HG02852 (cell line): ENCODE measurements around the gene TFDP1.

Experiments used
- ATAC-seq: cut with Tn5 transposase; IDR thresholded peaks from one replicate; pipeline ENCODE4 v1.9.1; 2021; ENCODE audit warnings: mild to moderate bottlenecking, moderate library complexity; ENCODE audit not compliant: unreplicated experiment

Gene TFDP1

GRCh38 chr13:113584205-113584869 lies at the start of gene TFDP1:
Gene TFDP1 (plus strand): TSS chr13:113584753. CDS start chr13:113585838, 1,085 bp downstream.
- peak; percentile 86 for ATAC-seq

DNA sequence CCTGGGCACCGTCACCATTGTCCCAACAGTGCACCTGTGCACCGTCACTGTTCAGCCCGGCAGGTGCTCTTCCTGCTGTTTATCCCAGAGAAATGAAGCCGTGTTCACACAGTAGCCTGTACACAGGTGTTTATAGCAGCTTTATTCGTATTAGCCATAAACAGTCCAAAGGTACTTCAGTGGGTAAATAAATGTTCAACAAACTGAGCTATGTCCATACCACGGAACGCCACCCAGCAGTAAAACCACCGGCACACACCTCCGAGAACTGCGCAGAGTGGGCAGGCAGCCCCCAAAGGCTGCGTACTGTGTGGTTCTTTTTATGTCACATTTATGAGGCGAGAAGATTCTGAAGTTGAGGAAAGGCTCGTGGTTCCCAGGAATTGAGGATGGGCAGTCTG lies 49.2 kb upstream of the TFDP1 start:
- ATAC-seq = no peak

DNA sequence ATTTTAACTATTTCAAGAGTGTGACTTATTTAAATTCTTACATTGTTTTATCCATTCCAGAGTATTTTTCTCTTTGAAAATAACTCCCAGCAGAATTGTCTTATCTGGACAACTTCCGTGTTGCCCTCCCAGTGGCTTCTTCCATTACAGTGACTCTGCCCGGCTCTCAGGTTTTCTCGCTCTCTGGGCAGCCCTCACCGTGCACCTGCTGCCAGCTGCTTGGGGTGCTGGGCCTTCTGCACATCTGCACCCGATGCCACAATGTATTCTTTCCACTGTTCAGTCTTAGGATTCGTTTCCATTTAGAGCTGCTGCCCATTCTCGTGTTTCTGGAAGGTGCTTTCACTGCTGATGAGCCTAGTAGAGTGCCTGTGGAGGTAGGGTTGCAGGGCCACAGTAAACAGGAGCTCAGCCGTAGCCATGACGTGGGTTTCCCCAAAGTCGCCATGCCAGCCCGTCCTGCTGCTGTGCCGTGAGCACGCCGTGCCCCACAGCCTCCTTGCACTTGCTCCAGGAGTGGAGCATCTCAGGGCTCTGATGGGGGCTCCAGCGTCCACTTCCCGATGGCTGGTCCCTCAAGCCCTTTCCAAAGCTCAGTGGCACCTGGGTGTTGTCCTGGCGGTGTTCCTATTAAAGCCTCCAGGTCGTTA lies 48.0 kb upstream of the TFDP1 start:
- no peak for ATAC-seq

GRCh38 chr13:113537205-113537604 lies 47.3 kb upstream of the TFDP1 start:
- no peak for ATAC-seq

DNA sequence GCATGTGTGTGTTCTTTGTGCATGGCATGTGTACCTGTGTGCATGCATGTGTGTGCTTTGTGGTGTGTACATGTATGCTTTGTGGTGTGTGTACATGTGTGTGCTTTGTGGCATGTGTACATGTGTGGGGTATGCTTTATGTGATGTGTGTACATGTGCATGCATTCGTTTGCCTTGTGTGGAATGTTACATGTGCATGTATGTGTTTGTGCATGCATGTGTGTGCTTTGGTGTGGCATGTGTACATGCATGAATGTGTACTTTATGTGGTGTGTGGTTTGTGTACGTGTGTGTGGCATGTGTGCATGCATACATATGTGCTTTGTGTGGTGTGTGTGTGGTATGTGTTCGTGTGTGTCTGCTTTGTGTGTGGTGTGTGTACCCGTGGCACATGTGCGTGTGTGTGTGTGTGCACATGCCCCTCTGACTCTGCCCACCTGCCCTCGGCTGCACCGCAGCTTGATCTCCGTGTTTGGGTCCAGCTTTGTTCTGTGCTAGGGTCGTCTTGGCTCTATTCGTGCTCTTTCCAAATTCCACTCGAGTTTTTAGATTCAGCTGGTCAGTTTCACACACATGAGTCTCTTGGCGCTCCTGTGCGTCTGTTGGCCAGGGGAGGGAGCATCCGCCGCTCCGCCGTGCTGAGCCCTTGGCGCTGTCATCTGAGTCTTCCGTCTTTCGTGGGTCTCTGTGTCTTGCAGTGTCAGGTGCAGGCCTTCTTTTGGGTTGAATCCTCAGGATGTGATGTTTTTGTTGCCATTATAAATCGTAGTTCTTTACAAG lies 46.5 kb upstream of the TFDP1 start:
- no peak for ATAC-seq

- no peak for ATAC-seq
These were observed 45.9 kb upstream of the TFDP1 start for GRCh38 chr13:113538689-113539058.

DNA sequence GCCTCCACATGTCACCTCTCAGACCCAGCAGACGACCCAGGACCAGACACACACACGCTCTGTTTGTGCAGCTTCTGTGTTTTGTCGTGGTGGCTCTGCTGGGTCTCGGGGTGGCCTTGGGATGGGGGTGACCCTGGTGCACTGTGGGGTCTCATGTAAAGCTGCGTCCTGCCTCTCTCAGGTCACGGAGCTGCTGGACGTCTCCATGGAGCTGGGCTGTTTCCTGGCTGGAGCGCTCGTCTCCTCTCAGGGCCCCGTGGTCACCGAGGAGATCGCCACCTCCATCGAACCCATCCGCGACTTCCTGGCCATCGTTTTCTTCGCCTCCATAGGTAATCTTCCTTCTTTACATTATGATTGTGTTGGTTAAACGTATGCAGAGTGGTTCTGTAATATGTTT lies 45.4 kb upstream of the TFDP1 start:
- no peak for ATAC-seq

DNA sequence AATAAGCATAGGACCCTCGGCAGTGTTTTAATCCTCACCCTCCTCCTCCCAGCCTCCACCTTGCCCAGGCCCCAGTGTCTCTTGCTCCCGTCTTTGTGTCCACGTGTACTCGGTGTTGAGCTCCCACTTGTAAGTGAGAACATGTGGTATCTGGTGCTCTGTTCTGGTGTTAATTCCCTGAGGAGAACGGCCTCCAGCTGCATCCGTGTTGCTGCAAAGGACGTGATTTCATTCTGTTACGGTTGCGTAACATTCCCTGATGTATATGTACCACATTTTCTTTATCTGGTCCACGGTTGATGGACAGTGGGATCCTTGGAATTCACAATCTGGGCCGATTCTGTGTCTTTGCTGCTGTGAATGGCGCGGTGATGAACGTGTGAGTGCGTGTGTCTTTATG lies 44.7 kb upstream of the TFDP1 start:
- ATAC-seq = no peak

GRCh38 chr13:113540523-113540922 lies 44.0 kb upstream of the TFDP1 start:
- ATAC-seq = no peak

- no peak for ATAC-seq
These were observed 41.7 kb upstream of the TFDP1 start for GRCh38 chr13:113542751-113543424.

- ATAC-seq = no peak
These were observed 40.3 kb upstream of the TFDP1 start for GRCh38 chr13:113544071-113544891.

DNA sequence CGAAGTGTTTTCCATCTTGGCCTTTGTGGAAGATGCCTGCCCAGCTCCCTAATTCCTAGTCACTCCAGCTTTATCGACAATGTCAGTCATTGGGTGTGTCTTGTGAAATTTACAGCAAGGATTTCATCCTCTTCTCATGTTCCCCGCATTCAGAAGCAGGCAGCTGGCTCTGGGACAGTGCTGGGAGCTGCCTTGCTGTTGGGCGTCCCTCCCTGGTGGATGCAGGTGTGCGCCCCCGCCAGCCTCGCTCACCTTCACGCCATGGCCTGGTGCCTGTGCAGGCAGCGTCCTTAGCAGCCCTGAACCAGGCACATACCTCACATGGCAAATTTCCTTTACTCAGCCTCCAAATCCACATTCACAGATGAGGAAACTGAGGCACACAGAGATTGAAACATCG lies 39.7 kb upstream of the TFDP1 start:
- ATAC-seq = no peak

DNA sequence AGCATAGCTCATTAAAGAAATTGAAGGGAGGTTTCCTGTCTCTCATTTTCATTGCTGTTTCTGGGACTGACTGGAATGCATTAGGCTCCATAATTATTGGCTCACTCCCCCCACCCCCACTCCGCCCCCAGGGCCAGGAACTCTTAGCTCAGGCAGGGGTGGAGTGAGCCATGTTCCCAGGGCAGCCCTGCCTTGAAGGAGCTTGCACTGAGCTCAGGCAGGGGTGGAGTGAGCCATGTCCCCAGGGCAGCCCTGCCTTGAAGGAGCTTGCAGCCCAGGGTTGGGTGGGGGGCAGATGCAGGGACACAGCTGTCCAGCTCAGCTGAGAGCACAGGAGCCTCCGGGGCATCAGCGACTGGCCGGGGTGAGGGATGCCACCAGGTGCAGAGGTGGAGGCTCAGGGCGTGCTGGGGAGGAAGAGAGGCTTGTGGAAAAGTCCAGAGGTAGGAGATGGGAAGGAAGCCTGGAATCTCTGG lies 39.1 kb upstream of the TFDP1 start:
- ATAC-seq = no peak

DNA sequence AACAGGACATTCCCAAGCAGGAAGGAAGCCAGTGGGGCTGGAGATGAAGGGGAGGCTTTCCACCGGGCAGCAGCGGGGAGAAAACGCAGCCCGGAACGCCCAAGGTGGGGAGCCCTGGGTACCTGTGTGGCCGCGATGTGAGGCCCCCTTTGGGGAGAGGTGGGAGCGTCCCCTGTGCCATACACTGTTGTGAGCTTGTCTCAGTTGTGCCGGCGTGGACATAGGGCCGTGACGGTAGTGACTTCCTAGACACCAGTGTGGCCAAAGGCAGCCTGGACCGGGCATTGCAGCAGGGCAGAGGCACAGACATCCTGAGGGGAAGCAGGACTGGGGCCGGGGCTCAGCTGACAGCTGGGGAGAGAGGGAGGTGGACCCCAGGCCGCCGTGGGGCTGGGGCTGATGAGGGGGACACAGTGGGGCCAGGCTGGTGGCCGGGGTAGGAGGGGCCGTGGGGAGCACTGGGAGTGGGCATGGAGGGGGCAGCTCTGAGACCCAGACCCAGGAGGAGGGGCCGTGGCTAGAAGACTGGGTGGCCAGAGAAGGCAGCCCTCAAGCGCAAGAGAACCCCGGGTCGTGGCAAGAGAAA lies 38.5 kb upstream of the TFDP1 start:
- ATAC-seq = no peak

GRCh38 chr13:113546571-113547237 lies 37.8 kb upstream of the TFDP1 start:
- no peak for ATAC-seq

GRCh38 chr13:113547238-113547971 lies 37.1 kb upstream of the TFDP1 start:
- no peak for ATAC-seq

DNA sequence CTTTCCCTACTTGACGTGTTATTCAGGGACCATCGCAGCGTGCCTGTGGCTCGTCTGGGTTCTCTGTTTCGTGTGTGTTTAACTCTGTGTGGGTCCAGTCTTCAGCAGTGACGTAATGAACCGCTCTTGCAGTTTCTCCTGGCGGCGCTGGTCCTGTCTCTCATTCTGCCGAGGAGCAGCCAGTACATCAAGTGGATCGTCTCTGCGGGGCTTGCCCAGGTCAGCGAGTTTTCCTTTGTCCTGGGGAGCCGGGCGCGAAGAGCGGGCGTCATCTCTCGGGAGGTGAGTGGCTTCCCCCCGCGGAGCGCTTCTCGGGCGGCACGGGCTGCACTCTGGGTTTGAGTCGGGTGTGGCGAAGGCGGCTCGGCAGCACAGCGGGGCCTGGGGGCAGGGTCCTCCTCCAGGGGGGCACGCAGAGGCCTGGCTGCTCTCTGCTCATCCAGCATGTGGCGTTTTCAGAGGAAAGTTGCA lies 36.3 kb upstream of the TFDP1 start:
- ATAC-seq = no peak

GRCh38 chr13:113548778-113549621 lies 35.6 kb upstream of the TFDP1 start:
- ATAC-seq = no peak
